Measurements from ENCODE around the gene RALGAPA2. TPM values are rescaled to one million over a fixed set of nuclear protein-coding genes. Genes with fewer than 3 reads are reported as not detected.

RALGAPA2 gene
- polyA plus RNA-seq, 1 of the 3 experiments (the other 2 are of a cell fraction), result 1.0 TPM

GRCh38 chr20:20480689-20481088 lies 231.8 kb downstream of the RALGAPA2 start:
- TF ChIP-seq TCF12 (IDR thresholded peaks at IDR 0.05) (no peak), CTCF (IDR thresholded peaks at IDR 0.05) (no peak), REST (IDR thresholded peaks at IDR 0.05; ENCODE audit: low read depth, low read length) (no peak), GATA2 (CRISPR knock-in tag; IDR thresholded peaks at IDR 0.05) (no peak), NRF1 (IDR thresholded peaks at IDR 0.05; ENCODE audit: low read depth, low read length) (no peak), CHD2 (IDR thresholded peaks at IDR 0.05; ENCODE audit: low read length, partially characterized antibody) (no peak), YY1 (IDR thresholded peaks at IDR 0.05; ENCODE audit: low read depth) (no peak), TAF1 (IDR thresholded peaks at IDR 0.05; ENCODE audit: borderline replicate concordance, low read depth, low read length) (no peak), ZBTB33 (IDR thresholded peaks at IDR 0.05; ENCODE audit: borderline replicate concordance, low read depth) (no peak), SIN3A (IDR thresholded peaks at IDR 0.05; ENCODE audit: borderline replicate concordance, low read depth, low read length) (no peak), MEF2A (IDR thresholded peaks at IDR 0.05; ENCODE audit: borderline replicate concordance, low read depth) (no peak), MXI1 (IDR thresholded peaks at IDR 0.05; ENCODE audit: low read depth, low read length) (no peak), PBX3 (IDR thresholded peaks at IDR 0.05) (no peak), USF1 (IDR thresholded peaks at IDR 0.05; ENCODE audit: borderline replicate concordance, low read depth) (no peak), RXRA (IDR thresholded peaks at IDR 0.05; ENCODE audit: borderline replicate concordance, low read depth) (no peak), MAX (IDR thresholded peaks at IDR 0.05; ENCODE audit: low read depth) (no peak), RCOR1 (IDR thresholded peaks at IDR 0.05; ENCODE audit: low read length) (no peak), POLR2AphosphoS5 (IDR thresholded peaks at IDR 0.05; ENCODE audit: low read depth, low read length) (no peak), FOXJ3 (CRISPR knock-in tag; IDR thresholded peaks at IDR 0.05) (no peak)
- POLR2A ChIA-PET, result no interaction called here
- WGBS (ENCODE audit: low lambda C conversion rate), result 100% methylated on average over 2 of the region's 2 CpGs

More at GRCh38 chr20:20480689-20481088, 231.8 kb downstream of the RALGAPA2 start:
- no peak overlapping the region for H2AFZ ChIP-seq (ENCODE audit: low read depth)
- H3K9me3 ChIP-seq, result no peaks in the 10 kb centered on the region
- no peaks in the 10 kb centered on the region for H3K9me2 ChIP-seq
- CTCF ChIA-PET, result no interaction called here
- H3F3A ChIP-seq (replicated peaks; ENCODE audit: insufficient read depth), result no peaks in the 10 kb centered on the region
- no peak overlapping the region for H3K9ac ChIP-seq
- no peak overlapping the region for H3K27ac ChIP-seq (ENCODE audit: low read depth in 2 of 2, low read length in 1 of 2)
- no peaks in the 10 kb centered on the region for H3K4me1 ChIP-seq (ENCODE audit: control insufficient read depth in 1 of 2, insufficient read depth in 2 of 2, low read depth in 1 of 2, low read length in 1 of 2)
- H3K4me2 ChIP-seq, result no peak overlapping the region
- no peak overlapping the region for H3K4me3 ChIP-seq (ENCODE audit: low read depth in 2 of 2, low read length in 1 of 2)
- H4K20me1 ChIP-seq (ENCODE audit: insufficient read depth), result no peaks in the 10 kb centered on the region
- DNase-seq, result no peak
- no peaks in the 10 kb centered on the region for H3K27me3 ChIP-seq (ENCODE audit: insufficient read depth)
- H3K79me2 ChIP-seq (ENCODE audit: insufficient read depth), result no peaks in the 10 kb centered on the region
- no peaks in the 10 kb centered on the region for H3K36me3 ChIP-seq (replicated peaks in 1 of 2; ENCODE audit: control insufficient read depth in 1 of 2, insufficient read depth in 2 of 2, low read length in 1 of 2)
